Neural progenitor cell (in vitro differentiated cells): ENCODE results near the gene PLA2G4F.

Experiments used
- EZH2phosphoT487 ChIP-seq: fragments of 200-600 bp; sonication (generic); IDR thresholded peaks from 2 replicates; pipeline ENCODE4 v1.6.1; 2017; ENCODE audit warnings: antibody characterized with exemption
- TF ChIP-seq, protein P1 (sequence below): fragments of 200-600 bp; sonication (generic); IDR thresholded peaks from 2 replicates; pipeline ENCODE4 v1.5.1; 2017; ENCODE audit warnings: antibody characterized with exemption, mild to moderate bottlenecking

DNA sequence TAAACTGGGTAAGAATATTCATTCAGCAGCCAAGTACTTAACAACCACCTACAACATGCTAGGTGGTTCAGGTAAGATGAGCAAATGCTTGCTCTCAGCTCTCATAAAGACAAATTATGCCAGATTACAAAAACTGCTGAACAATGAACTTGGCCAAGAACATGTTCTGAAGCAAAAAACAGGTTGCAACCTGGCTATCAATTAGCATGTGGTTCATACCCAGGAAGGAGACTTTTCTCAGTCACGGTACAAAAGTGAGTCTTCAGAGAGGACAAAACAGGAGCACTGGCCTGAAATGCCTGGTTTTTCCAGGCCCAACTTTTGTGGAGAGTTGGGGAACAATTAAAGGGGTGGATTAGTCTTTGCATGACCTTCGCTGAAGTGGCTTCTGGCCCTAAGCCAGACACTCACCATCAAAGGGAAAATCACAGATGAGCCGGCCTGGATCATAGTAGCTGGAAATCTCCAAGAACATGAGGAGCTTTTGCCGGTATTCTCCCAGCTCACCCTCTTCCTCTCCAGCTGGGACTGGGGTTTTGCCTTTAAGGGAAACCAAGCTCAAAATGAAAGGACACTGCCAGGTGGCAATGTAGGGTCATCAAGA, 7.6 kb upstream of the PLA2G4F start:
- TF ChIP-seq, protein P1, sequence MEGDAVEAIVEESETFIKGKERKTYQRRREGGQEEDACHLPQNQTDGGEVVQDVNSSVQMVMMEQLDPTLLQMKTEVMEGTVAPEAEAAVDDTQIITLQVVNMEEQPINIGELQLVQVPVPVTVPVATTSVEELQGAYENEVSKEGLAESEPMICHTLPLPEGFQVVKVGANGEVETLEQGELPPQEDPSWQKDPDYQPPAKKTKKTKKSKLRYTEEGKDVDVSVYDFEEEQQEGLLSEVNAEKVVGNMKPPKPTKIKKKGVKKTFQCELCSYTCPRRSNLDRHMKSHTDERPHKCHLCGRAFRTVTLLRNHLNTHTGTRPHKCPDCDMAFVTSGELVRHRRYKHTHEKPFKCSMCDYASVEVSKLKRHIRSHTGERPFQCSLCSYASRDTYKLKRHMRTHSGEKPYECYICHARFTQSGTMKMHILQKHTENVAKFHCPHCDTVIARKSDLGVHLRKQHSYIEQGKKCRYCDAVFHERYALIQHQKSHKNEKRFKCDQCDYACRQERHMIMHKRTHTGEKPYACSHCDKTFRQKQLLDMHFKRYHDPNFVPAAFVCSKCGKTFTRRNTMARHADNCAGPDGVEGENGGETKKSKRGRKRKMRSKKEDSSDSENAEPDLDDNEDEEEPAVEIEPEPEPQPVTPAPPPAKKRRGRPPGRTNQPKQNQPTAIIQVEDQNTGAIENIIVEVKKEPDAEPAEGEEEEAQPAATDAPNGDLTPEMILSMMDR, result no peak
- no peak for TF ChIP-seq EZH2phosphoT487
